Stimulated activated CD8-positive, alpha-beta memory T cell treated with anti-CD3 and anti-CD28 coated beads, Interleukin-2, amount 100 ng/mL, for 1 hour (primary cell): ENCODE data around the gene CD226.
"Not testable (repeated sequence)": the region's sequence is repeated elsewhere in the genome, so short reads cannot be mapped to it uniquely, and the experiment has no call there.

ENCODE experiments used
- DNase-seq, 2 donors: peaks; one replicate each; pipeline ENCODE4 v3.0.0-alpha.2; 2020; ENCODE audit warnings: low read depth in 2 of 2

The CD226 gene

DNA sequence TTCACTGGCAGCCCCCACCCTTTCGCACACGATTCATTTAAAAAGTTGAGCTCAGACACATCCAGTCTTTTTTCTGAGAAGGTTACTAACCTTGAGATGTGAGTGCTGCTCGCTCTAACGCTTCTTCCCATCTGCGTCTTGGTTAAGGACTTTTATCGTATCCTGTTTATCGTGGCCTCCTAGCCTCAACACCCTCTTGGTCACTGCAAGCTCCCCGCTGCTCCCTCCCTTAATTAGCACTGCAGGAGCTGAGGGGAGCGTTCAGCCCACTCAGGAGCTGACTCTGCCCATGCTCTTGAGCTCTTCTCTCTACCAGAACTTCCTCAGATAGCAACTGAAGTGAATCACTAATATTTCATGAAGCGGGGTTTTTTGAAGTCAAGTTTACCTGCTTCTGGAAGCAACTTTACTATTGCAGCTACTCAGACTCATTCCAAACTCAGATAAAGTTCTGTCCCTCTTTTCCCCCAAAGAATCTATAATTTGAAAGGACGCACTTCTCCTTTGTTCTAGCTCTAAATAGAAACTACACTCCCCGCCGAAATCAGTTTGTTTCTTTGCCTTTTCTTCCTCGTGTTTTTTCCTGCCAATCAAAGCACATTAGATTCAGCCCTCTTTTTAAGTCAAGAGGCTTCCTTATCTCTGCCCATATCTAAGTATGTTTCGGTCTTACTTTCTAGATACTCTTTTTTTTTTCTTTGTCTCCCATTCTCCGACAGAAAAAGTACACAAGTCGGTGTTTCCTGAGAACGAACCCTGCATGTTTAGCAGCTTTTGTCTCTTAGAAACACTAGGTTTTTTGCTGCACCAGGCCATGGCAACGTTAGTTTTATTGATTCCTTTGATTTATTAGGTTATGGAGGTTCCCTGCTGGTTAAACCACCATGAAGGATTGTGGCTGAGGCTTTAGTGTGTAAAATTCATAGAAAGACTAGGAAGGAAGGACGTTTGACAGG is 9.3 kb upstream of the CD226 start:
- DNase-seq = no peak

DNA sequence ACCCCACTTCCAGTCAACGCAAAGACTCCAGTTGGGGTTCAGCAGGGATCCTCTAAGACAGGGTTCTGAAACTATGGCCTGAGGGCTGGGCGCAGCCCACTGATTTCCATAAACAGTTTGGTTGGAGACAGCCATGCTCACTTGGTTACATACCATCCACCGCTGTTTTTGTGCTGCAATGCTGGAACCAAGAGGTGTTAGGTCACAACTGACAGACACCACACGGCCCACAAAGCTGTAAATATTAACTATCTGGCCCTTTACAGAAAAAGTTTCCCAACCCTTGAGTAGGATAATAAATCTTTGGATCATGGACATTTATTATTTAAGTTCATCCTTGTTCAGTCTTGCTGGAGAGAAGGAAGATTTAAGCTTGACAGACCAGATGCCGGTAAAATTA is 8.4 kb upstream of the CD226 start:
- DNase-seq = no peak

DNA sequence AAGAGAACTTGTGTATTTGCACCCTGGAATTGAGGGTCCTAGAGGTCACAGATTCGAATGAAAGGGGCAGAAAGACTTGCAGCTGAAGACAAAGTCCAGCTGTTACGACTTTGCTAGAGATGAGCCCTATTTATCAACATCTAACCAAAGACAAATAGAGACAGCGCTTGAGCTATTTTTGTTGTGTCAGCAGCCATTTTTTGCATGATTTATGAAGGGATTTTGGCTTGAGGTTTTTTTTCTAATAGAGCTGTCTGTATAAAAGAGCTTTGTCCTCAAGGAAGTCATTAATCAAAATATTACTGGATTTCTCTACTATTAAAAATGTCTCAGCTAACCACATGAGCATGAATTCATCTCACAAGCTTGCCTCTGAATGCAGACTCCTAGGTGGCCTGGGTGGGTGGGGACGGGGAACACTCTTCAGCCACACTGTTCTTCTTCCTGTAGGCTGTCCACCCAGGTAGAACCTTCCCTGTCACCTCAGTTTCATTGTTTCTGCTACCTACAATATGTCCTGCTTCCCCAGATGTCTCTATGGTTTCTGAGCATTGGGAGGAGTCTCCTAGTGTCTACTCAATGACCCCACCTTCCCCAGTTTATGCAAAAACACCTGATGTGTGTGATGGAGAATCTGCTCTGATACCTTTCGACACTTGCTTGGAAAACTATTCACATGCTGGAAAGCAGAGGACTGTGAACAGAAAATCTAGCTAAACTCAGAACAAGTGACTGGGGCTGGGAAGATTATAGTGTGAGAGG is 7.2 kb upstream of the CD226 start:
- no peak for DNase-seq

DNA sequence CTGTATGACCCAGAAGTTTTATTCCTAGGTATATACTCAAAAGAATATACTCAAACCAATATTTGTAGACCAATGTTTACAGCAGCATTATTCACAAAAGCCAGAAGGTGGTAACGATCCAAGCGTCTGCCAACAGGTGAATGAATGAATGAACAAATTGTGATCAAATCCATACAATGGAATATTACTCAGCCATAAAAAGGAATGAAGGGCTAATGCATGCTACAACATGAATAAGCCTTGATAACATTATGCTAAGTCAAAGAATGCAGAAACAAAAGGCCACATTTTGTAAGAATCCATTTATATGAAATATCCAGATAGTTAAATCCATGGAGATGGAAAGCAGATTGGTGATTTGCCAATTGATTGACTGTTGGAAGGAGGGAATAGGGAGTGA is 5.5 kb upstream of the CD226 start:
- no peak for DNase-seq

DNA sequence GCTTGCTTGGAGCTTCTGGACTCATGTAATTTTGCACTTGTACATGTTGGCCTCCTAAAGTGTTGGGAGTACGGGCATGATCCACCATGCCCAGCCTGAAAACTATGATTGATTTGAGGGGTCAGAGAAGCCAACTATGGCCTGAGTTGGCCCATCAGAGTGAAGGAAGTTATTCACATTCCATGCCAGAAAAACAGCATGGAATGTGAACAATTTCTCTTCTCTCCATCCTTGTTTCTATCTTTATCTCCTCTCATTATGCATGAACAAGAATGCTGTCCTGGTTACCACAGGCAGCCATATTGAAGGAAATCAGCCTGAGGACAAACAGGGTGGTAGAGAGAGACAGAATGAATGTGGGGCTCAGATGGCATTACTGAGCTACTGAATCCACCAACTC is 3.5 kb upstream of the CD226 start:
- no peak for DNase-seq

DNA sequence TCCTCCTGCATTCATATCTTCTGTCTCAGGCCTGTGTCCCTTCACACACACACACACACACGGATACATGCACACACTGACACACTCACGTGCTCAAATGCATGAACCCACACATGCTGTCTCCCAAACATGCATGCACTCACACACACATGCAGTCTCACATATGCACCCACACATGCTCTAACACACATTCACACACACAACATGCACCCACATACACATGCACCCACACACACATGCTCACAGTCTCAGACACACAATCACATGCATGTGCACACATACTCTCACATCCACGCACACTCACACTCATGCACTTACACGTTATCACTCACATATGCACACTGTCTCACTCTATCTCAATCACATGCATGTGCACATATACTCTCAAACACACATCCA is 1.9 kb upstream of the CD226 start:
- no peak for DNase-seq

DNA sequence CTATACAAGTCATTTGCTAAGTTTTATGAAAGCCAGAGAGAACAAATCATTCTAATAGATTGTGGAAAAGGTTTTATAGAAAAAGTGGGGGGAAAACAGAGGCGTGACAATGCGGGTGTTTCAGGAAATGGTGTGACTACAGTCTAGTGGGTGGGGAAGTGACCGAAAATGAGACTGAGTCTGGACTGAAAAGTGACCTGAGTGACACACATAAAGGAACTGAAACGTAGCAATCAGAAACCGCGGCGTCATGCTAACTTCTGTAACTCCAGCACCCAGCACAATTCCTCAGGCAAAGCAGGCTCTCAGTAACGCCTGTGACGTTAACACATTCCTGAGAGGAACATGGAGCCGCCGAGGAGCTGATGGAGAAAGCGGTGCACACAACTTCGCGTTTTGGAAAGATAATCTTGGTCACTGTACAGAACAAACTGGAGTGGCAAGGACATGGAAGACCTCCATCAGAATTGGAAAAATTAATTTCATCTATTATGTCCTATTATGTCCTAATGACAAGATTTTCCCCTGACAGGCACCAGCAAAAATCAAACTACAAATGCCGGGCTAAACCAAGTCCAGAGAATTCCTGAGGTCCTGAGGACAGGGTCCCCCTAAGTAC is 1.4 kb upstream of the CD226 start:
- no peak for DNase-seq

DNA sequence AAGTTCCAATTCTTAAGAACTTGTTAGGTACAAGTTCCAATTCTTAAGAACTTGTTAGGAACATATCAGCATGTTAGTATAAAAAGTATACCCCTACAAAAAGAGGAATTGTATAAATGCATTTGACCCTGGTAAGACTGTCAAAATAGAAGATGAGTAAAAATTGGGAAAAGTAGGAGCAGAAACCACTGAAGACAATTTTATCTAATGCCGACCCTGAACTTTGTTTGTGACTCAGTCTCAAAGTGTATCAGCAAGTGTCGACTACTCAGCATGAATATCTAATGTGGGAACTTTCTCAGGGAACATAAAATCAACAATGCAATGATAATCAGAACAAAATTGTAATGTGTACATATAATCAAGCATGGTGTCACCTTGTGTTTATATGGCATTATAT is 583 bp upstream of the CD226 start:
- no peak for DNase-seq

DNA sequence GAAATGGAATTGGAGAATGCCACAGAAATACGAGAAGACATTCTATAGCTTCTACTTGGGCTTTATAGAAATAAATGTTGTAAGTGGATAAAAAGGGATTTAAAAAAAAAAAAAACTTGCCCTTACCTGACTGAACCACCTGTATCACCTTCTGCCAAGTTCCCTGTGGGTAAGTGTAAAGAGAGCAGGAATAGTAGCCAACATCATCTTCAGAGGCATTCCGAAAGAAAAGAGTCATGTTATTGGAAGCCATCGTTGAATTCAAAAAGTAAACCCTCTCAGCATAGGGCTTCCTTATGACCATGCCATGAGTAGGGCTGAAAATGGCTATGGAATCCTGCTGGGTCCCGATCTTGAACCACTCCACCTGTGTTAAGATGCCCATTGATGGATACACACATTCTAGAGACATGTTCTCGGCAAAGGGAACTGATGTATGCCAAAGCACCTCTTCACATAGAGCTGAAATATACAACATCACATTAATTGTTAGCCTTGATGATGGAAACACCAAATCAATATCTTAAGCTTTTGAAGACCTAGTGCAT is 991 bp downstream of the CD226 start:
- DNase-seq = no peak

DNA sequence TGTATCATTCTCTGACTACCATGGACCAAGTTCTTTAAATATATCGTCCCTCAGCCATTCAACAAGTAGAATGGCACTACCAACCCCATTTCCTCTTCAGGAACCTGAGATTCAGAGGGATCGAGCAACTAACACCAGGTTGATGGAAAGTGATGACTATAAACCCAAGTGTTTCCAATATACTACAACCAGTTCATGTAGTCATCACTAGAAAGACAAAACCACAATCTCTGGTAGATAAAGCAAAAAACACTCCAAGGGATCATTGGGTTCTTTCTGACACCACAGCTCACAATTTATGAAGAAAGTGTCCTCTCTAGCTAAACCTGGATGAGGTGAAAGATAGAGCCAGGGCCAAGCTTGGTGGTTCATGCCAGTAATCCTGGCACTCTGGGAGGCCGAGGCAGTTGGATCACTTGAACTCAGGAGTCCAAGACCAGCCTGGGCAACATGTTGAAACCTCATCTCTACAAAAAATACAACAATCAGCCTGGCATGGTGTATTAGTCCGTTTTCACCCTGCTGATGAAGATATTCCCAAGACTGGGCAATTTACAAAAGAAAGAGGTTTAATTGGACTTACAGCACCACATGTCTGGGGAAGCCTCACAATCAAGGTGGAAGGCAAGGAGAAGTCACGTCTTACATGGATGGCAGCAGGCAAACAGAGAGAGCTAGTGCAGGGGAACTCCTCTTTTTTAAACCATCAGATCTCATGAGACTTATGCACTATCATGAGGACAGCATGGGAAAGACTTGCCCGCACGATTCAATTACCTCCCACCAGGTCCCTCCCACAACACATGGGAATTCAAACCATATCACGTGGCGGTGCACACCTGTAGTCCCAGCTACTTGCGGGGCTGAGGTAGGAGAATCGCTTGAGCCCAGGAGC is 2.2 kb downstream of the CD226 start:
- no peak for DNase-seq

DNA sequence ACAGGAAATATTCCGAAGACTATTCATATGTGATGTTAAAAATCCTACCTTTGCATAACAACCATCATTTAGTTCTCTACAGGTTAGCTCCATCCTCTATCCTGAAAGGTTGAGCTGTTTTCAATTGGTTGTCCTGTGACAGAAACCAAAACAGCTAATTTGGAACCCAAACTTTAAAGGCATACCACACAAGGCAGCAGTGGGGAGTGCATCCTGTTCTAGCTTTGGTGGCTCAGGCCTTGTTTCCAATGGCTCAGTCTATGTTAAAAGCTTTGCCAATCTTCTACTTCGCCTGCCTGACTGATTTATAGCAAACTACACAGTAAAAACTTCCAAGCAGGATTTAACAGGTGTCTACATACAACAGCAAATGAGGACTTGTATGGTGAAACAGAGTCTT is 3.2 kb downstream of the CD226 start:
- DNase-seq = no peak

DNA sequence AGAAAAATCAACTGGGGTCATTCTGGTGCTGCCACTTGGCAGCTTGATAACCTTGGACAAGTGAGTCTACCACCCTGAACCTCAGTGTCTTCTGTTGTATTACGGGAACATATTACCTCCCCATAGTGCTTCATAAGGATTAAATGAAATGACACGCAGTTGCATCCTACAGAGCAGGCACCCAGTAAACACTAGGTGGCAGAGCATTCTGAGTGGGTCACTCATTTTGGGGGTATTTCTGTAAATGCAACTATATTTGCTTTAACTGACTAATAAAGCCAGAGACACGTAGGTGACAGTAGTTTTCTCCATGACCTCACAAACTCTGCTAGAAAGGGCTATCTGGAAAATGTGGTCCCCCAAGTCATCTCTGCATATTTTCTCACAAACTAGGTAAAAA is 4.7 kb downstream of the CD226 start:
- no peak for DNase-seq

DNA sequence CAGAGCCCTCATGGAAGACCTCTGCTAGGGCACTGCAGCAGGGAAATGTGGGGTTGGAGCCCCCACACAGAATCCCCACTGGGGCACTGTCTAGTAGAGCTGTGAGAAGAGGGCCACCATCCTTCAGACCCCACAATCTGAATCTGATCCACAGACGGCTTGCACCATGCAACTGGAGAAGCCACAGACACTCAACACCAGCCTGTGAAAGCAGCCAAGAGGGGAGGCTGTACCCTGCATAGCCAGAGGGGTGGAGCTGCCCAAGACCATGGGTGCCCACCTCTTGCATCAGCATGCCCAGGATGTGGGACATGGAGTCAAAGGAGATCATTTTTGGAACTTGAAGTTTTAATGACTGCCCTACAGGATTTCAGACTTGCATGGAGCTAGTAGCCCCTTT is 6.5 kb downstream of the CD226 start:
- no peak for DNase-seq

DNA sequence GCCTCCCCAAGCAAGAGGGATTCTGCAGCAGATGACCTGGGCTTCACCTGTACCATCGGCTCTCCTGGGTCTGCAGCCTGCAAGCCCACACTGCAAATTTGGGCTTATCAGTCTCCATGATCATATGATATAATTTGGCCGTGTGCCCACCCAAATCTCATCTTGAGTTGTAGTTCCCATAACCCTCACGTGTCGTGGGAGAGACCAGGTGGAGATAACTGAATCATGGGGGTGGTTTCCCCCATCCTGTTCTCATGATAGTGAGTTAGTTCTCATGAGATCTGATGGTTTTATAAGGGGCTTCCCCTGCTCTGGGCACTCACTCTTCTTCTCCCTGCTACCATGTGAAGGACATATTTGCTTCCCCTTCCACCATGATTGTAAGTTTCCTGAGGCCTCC is 7.9 kb downstream of the CD226 start:
- not testable (repeated sequence) for DNase-seq

DNA sequence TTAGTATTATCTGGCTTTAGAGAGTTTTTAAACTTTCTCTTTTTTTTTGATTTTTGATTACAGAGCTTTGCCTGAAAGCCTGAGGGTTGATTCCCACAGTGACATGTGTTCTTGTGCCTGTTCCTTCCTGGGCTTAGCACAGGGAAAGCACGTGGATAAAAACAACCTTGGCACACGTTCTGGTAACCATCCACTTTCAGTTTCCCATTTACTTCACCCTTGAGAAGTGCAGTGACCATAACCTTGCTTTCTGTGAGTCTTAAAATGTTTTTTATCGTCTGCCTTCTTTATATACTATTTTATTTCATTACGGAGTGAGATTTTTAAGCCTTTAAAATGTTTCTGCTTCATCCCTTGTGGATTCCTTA is 11.5 kb downstream of the CD226 start:
- no peak for DNase-seq

DNA sequence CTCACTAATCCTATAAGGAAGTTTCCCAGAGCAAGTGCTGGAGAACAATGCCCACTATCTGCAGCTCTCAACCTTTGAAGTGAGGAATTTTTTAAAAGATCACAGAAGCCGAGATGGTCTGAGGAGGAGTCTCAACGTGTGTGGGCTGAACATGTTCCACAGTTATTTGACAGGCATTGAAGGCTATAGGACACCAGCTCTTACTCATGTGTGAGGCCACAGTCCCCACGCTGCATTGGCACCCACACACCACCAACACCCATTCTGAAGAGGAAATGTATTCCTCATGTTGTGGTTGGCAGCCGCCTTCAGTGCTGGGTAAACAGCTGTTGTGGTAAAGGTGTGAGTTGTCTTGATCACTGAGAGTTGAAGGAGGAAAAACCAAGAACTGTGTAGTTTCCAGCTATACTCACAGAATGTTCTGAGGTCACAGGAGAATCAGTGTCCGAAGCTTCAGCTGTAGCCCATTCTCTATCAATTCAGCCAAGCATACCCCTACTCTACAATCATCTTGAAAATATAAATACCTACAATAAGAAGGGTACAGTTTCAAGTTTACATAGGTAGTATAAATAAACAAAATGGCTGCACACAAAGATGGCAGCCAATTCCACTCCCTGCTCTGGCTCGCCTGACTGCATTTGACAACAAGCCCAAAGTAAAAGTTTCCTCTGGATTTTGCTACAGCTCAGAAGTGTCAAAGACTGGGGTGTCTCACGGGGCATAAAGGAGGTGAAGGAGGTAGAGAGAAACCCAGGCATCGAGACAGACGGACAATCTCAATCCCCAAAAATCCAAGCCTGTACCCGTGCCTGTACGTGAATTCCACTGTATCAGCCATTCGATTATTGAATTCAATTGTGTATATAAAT is 12.1 kb downstream of the CD226 start:
- peak; percentile 63 to 64 for DNase-seq

DNA sequence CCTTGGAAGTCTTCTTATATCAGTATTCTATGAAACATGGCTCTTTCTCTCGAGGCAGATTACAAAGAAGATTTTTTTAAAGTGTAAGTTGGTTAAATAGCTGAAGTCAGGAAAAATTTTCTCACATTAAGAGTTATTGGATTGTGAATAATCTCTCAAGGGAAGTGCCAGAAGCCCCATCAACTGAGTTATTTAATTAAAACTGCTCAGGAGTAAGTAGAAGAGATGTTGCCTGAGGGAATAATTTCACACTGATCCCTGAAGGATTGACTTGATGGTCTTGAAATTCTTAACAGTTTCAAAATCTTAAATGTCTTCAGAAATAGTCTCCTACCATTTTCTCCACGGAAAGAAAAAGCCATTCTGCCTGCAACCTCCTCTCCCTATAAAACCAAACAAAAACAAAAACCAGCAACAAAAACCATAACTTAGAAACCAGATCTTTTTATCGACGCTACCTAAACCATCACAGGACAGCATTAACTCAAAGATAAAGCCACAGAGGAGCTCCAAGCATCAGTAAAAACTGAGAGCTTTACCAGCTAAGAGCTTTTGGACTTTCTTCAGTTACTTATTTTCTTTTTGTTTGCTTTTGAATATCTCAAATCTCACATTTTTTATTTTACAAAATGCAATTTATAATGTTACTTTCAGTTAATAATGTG is 12.9 kb downstream of the CD226 start:
- DNase-seq = no peak

DNA sequence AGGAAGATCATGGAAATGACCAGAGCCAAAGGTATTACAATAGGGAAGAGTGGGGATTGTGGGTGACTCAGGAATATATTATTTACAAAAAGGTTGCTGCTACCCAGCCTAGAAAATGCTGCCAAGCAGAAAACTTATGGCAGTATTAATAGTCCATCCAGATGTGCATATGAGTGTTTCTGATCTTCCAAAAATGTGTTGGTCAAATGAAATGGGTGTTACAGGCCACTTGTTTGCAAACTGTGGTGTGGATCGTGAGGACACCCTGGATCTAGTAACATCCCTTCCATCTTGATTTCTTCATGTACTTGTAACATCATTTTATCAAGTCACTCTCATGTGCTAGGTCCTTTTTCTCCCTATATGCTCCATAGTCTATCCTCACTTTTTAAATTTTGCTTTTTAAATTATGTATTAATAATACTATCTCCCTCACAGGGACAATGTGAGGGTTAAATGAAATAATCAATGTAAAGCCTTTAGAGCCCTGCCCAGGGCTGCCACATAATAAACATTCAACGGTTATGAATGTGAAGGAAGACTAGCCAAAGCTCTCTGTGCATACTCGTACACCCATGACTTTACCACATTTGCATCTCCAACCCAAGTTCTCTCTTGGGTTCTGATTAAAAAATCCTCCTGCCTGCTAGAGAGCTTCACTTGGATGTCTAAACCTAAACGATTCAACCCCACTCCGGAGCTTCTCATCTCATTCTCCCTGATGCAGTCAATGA is 18.5 kb downstream of the CD226 start:
- DNase-seq = no peak

DNA sequence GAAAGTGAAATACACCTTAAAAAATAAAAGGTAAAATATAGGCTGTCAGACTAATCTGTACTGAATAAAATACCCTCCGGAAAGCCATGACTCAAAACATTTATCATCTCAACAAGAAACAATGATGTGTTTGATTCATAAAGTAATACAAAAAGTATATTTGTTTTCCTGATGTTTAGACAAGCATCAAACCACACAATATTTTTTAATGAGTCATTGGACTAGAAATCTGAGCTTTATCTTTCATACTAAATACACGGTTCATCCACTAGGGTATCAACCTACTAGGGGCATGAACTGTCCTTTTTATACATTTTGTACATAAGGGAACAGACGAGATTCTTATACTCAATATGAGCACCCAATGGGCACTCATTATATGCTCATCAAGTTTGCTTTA is 31.3 kb downstream of the CD226 start:
- DNase-seq = no peak
